HG03354 (cell line): ENCODE measurements around the gene PDGFC.

Experiments used
- ATAC-seq: cut with Tn5 transposase; IDR thresholded peaks from one replicate; pipeline ENCODE4 v1.9.1; 2021; ENCODE audit warnings: mild to moderate bottlenecking; ENCODE audit not compliant: unreplicated experiment, poor library complexity, severe bottlenecking

PDGFC gene

DNA sequence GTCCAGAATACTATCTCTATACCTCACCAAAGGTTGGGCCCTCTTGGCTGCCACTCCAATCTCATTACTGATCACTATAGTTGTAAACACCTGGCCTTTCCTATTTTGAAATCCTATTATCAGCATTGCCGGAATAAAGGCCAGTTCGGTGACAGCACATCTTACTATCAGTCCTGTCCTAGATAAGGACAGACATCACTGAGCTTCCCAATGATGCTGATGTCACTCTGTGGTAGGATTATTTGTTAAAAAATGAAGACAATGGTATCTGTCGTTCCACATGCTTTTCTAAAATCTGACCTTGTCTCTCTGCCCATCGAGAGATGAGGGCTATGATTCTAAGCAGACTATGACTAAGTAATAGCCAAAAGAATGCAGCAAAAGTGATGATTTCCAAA is 260.4 kb downstream of the PDGFC start:
- no peak for ATAC-seq
